Right atrium auricular region (tissue), 2 donors: ENCODE results near the gene MOB4. TPM values are rescaled to one million over a fixed set of nuclear protein-coding genes. Genes with fewer than 3 reads are reported as not detected.
A peak's percentile ranks its signal among the peaks of the same experiment; 100 is the strongest.

ENCODE experiments used
- DNase-seq: peaks from one replicate; pipeline ENCODE4 v3.0.0-alpha.2; 2019; ENCODE audit warnings: low spot score
- H3K27ac ChIP-seq, 2 donors: fragments of 200-600 bp; sonication (generic); 1 replicate in 1 of 2; 2 replicates in 1 of 2; pipeline ENCODE4 v1.5.1; 2016 to 2019
- H3K27me3 ChIP-seq, 2 donors: fragments of 200-600 bp; sonication (generic); one replicate each; pipeline versions ENCODE4 v1.5.1 to v1.6.0; 2017 to 2019
- H3K36me3 ChIP-seq: fragments of 200-600 bp; sonication (generic); one replicate; pipeline ENCODE4 v1.5.1; 2016
- H3K4me1 ChIP-seq, 2 donors: fragments of 200-600 bp; sonication (generic); one replicate each; pipeline versions ENCODE4 v1.5.1 to v1.6.0; 2017 to 2019
- H3K4me3 ChIP-seq, 2 donors: fragments of 200-600 bp; sonication (generic); 1 replicate in 1 of 2; 2 replicates in 1 of 2; pipeline ENCODE4 v1.5.1; 2017 to 2019; ENCODE audit warnings: mild to moderate bottlenecking in 1 of 2, moderate library complexity in 1 of 2
- H3K9me3 ChIP-seq, 2 donors: fragments of 200-600 bp; sonication (generic); one replicate each; pipeline ENCODE4 v1.5.1; 2019
- total RNA-seq, 2 donors: library from RNA; depleted of rRNA; stranded (reverse); fragments of >200 nt; gene quantifications; one replicate each; pipeline ENCODE4 v1.1.0, GENCODE V29; 2016
- TF ChIP-seq, protein P1 (sequence below), 2 donors: fragments of 200-600 bp; sonication (generic); IDR thresholded peaks; one replicate each; pipeline ENCODE4 v1.5.1; 2019; ENCODE audit warnings: antibody characterized with exemption in 2 of 2

Gene MOB4
- total RNA-seq, 2 donors from 2014 or later, result 23.5 to 35.9 TPM

DNA sequence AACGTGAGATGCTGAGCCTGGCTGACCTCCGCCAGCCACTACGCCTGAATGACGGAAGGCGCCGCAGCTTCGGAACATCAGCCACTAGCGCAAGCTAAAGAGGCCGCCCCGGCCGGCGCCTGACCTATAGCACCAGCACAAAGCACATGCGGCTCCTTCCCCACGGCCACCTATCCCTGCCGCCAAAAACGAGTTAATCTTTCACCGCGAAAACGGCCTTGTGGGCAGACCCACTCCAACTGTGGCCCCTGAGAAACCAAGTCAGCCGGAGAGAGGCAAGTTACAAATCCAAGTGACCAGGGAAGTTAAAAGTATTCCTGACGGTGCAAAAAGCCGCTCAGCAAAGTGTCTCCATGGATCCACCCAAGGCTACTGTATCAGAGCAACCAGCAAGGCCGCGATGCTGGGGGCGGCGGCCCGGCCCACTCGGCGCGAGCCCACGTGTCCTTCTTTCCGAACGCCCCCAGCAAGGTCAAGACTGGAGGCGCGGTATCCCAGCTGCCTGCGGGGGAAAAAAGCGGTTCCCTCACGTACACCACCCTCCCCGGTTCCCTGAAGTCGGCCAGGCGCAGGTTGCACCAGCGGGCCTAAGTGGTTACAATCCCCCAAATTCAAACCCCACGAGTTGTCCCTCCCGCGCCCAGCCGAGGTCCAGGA is 16.8 kb upstream of the MOB4 start:
- DNase-seq, result peak; percentile 72
- no peaks in the 10 kb centered on the region for H3K9me3 ChIP-seq
- peak overlapping the region; percentile 99 for H3K27ac ChIP-seq
- H3K4me3 ChIP-seq, result peak overlapping the region; percentile 89 to 94
- no peaks in the 10 kb centered on the region for H3K27me3 ChIP-seq
- H3K4me1 ChIP-seq, result peaks cover 0 to 53% of the 10 kb centered on the region in 2 donors
- TF ChIP-seq, protein P1, sequence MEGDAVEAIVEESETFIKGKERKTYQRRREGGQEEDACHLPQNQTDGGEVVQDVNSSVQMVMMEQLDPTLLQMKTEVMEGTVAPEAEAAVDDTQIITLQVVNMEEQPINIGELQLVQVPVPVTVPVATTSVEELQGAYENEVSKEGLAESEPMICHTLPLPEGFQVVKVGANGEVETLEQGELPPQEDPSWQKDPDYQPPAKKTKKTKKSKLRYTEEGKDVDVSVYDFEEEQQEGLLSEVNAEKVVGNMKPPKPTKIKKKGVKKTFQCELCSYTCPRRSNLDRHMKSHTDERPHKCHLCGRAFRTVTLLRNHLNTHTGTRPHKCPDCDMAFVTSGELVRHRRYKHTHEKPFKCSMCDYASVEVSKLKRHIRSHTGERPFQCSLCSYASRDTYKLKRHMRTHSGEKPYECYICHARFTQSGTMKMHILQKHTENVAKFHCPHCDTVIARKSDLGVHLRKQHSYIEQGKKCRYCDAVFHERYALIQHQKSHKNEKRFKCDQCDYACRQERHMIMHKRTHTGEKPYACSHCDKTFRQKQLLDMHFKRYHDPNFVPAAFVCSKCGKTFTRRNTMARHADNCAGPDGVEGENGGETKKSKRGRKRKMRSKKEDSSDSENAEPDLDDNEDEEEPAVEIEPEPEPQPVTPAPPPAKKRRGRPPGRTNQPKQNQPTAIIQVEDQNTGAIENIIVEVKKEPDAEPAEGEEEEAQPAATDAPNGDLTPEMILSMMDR (IDR thresholded peaks at IDR 0.05), result no peak
- H3K36me3 ChIP-seq, result peaks cover 45% of the 10 kb centered on the region

DNA sequence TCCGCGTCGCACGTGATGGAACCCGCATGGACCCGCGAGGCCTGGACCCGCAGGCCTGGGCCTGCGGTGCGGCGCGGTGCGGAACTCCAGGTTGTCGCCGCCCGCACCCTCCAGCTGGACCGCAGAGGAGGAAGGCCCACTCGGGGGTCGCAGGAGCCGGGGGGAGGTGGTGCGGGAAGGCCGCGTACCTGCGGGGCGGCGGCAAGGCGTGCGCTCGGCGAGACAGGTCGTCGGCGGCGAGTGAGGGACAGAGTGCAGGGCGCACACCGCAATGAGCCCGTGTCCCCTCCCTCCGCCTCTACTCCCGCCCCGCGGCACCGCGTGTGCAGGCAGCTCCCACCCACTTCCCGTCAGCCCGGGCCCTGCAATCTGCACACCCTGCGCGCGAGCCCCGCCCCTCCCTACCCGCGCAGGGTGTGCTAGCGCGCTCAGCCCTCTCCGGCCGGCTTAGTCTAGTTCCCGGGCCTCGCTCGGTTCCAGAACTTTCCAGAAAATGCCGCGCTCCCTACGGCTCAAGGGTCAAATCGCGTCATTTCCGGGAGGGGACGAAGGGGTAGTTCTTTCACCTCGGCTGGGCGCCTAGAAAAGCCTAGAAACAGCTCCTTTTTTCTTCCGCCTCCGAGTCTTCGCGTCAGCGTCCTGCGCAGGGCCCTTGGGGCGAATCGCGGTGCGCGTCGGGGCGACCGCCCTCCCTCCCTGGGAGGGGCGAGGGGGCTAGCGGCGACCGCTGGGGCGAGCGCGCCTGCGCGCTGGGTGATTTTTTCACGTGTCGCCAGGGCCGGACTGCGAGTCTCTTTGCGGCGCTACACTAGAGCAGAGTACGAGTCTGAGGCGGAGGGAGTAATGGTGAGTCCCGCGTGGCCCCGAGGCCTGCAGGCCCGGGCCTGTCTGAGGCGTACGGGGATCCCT is 16.0 kb upstream of the MOB4 start, which contains the start of the genes HSPD1 and HSPE1:
Gene HSPD1, minus strand, starts transcription at position 247 of the 909 bp plus-strand sequence. CDS start 992 bp downstream, outside the sequence.
Gene HSPE1, plus strand, starts transcription at position 786 of the 909 bp plus-strand sequence. Its CDS starts 58 bp downstream, at position 844.
- Histone ChIP-seq H3K27me3 (no peaks in the 10 kb centered on the region), H3K4me1 (peaks cover 0 to 53% of the 10 kb centered on the region in 2 donors), H3K4me3 (peak within 1 kb of the TSS; percentile 89 to 94), H3K9me3 (no peaks in the 10 kb centered on the region), H3K27ac (peak within 1 kb of the TSS; percentile 99), H3K36me3 (peaks cover 42% of the 10 kb centered on the region)
- peak; percentile 98 for DNase-seq
- TF ChIP-seq, protein P1 (IDR thresholded peaks at IDR 0.05), result no peak

DNA sequence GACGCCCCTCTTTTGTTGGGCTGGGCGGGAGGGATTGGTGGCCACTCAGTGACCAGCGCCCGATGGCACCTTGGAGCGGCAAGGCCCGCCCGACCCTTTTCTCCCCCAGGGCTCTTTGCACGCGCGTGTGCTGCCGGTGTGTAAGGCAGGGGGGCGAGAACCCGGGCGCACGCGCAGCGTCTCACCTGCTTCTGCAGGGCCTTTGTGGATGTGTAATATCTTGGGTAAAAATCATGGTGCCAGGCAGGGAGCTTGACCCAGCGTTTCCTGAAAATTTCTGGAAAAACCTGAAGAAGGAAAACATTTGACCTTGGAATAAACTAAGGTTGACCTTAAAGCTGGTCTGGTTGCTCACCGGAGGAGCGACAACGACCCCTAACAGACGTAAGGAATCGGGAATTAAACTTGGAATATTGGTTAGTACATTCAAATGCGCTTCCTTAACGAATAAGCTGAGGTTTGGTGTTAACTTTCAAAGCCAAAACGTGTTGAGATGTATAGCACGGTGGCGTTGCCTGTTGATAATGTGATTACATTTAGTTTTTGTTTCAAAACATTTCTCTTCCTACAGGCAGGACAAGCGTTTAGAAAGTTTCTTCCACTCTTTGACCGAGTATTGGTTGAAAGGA is 15.2 kb upstream of the MOB4 start:
- Histone ChIP-seq H3K9me3 (no peaks in the 10 kb centered on the region), H3K27ac (peak overlapping the region; percentile 99), H3K4me3 (peak overlapping the region; percentile 89 to 94), H3K36me3 (peaks cover 39% of the 10 kb centered on the region), H3K4me1 (peaks cover 0 to 48% of the 10 kb centered on the region in 2 donors), H3K27me3 (no peaks in the 10 kb centered on the region)
- TF ChIP-seq, protein P1 (IDR thresholded peaks at IDR 0.05), result no peak
- DNase-seq, result no peak

DNA sequence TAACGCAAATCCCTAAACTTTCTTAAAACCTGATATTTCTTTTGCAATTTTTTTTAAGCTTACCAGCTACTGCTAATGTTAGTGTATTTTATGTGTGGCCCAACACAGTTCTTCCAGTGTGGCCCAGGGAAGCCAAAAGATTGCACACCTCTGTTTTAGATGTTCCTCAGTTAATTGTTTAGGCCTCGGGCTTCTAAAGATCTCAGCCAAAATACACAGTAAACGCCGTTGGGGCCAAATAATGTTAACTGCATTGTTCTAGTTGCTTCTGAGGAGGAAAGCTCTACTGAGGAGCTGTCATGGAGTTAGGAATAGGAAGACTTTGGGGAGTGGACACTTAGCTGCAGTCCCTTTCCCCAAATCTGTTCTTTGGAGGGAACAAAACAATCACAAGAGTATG is 13.7 kb upstream of the MOB4 start:
- no peak for DNase-seq
- peaks cover 25% of the 10 kb centered on the region for H3K36me3 ChIP-seq
- H3K9me3 ChIP-seq, result no peaks in the 10 kb centered on the region
- no peaks in the 10 kb centered on the region for H3K27me3 ChIP-seq
- H3K4me3 ChIP-seq, result no peak overlapping the region
- peaks cover 0 to 34% of the 10 kb centered on the region in 2 donors for H3K4me1 ChIP-seq
- peak overlapping the region in 1 of 2 donors; percentile 99 for H3K27ac ChIP-seq
- TF ChIP-seq, protein P1 (IDR thresholded peaks at IDR 0.05), result no peak

DNA sequence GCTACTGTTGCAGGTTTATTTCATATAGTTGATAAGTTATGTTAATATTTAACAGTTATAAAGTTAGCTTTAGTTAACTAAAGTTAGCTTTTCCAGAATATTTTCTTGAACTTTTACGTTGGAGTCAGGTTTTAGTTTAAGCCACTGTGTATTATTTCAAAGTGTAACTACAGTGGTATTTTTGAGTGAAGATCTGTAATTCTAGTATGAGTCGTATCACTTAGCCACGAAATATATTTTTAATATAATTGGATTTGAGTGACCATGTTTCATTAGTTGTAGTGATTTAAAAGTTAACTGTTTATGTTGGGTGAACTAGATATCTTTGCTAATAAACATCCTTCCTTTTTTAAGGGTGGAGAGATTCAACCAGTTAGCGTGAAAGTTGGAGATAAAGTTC is 13.2 kb upstream of the MOB4 start:
- H3K4me1 ChIP-seq, result peaks cover 0 to 29% of the 10 kb centered on the region in 2 donors
- no peaks in the 10 kb centered on the region for H3K27me3 ChIP-seq
- H3K9me3 ChIP-seq, result no peaks in the 10 kb centered on the region
- no peak overlapping the region for H3K4me3 ChIP-seq
- TF ChIP-seq, protein P1 (IDR thresholded peaks at IDR 0.05), result no peak
- H3K27ac ChIP-seq, result no peak overlapping the region
- no peak for DNase-seq
- H3K36me3 ChIP-seq, result peaks cover 25% of the 10 kb centered on the region
